IPS-NIHi11 (cell line): ENCODE data around the gene WDFY4.
"Not testable (repeated sequence)": the region's sequence is repeated elsewhere in the genome, so short reads cannot be mapped to it uniquely, and the experiment has no call there.

ENCODE experiments used
- DNase-seq: peaks from one replicate; pipeline ENCODE4 v3.0.0; 2012; ENCODE audit warnings: mixed read lengths, low spot score

WDFY4 gene

GRCh38 chr10:48684792-48685623 is at the start of gene WDFY4:
Gene WDFY4 (plus strand): TSS chr10:48684873. CDS start chr10:48709733, 24,860 bp downstream.
- no peak for DNase-seq

GRCh38 chr10:48634984-48635557 is 49.6 kb upstream of the WDFY4 start:
- no peak for DNase-seq

- no peak for DNase-seq
These were observed 48.4 kb upstream of the WDFY4 start for GRCh38 chr10:48636231-48636630.

GRCh38 chr10:48636901-48637300 is 47.8 kb upstream of the WDFY4 start:
- DNase-seq: no peak

GRCh38 chr10:48638158-48638557 is 46.5 kb upstream of the WDFY4 start:
- no peak for DNase-seq

GRCh38 chr10:48638739-48639527 is 45.7 kb upstream of the WDFY4 start:
- DNase-seq: no peak

GRCh38 chr10:48639632-48640031 is 45.0 kb upstream of the WDFY4 start:
- no peak for DNase-seq

GRCh38 chr10:48640326-48640725 is 44.3 kb upstream of the WDFY4 start:
- DNase-seq: no peak

- DNase-seq: not testable (repeated sequence)
These were observed 43.5 kb upstream of the WDFY4 start for GRCh38 chr10:48641099-48641690.

- DNase-seq: no peak
These were observed 39.1 kb upstream of the WDFY4 start for GRCh38 chr10:48645600-48645999.

GRCh38 chr10:48647073-48647472 is 37.6 kb upstream of the WDFY4 start:
- not testable (repeated sequence) for DNase-seq

- DNase-seq: no peak
These were observed 36.3 kb upstream of the WDFY4 start for GRCh38 chr10:48648172-48648942.

GRCh38 chr10:48649349-48649944 is 35.2 kb upstream of the WDFY4 start:
- DNase-seq: no peak

- no peak for DNase-seq
These were observed 33.4 kb upstream of the WDFY4 start for GRCh38 chr10:48651293-48651692.

GRCh38 chr10:48651839-48652238 is 32.8 kb upstream of the WDFY4 start:
- DNase-seq: no peak

- DNase-seq: no peak
These were observed 32.3 kb upstream of the WDFY4 start for GRCh38 chr10:48652344-48652743.

GRCh38 chr10:48653347-48653746 is 31.3 kb upstream of the WDFY4 start:
- DNase-seq: no peak

- DNase-seq: no peak
These were observed 30.6 kb upstream of the WDFY4 start for GRCh38 chr10:48653944-48654698.

GRCh38 chr10:48655411-48656240 is 29.0 kb upstream of the WDFY4 start:
- DNase-seq: peak; percentile 32
